B cell (primary cell): ENCODE measurements around the gene TMIE. TPM values are rescaled to one million over a fixed set of nuclear protein-coding genes. Genes with fewer than 3 reads are reported as not detected.

Source experiments
- ATAC-seq: fragments of 200-7000 bp; cut with Tn5 transposase; one replicate; pipeline ENCODE4 v1.10.0; 2021; ENCODE audit warnings: low read depth, mild to moderate bottlenecking, moderate number of reproducible peaks, moderate library complexity
- CTCF ChIA-PET: fragments of 350-600 bp; sonication (Branson Sonifier 250); formaldehyde crosslinking; loops from one replicate; lab custom pipeline; 2021; ENCODE audit warnings: antibody characterized with exemption, inconsistent platforms; lab: Charles Lee
- POLR2A ChIA-PET: fragments of 350-600 bp; sonication (Branson Sonifier 250); formaldehyde crosslinking; loops from one replicate; lab custom pipeline; 2021; ENCODE audit warnings: antibody characterized with exemption; lab: Charles Lee
- DNase-seq: peaks from one replicate; pipeline ENCODE4 v3.0.0; 2013
- H2AFZ ChIP-seq: 2 replicates; pipeline ENCODE4 v1.6.1; 2012; ENCODE audit warnings: mild to moderate bottlenecking, low read depth, low read length; ENCODE audit not compliant: insufficient read depth, poor library complexity, severe bottlenecking
- H3K27ac ChIP-seq, 2 donors: 1 replicate in 1 of 2; 2 replicates in 1 of 2; pipeline ENCODE4 v1.5.1; 2012 to 2013; ENCODE audit warnings: low read length in 2 of 2, mild to moderate bottlenecking in 2 of 2, moderate library complexity in 1 of 2
- H3K27me3 ChIP-seq, 4 experiments: fragments of 200-600 bp in 1 of 4; sonication (generic) in 1 of 4; replicated peaks in 1 of 4; 1 replicate in 2 of 4; 2 replicates in 2 of 4; pipeline versions ENCODE4 v1.6.1 to v1.7.0; 2013 to 2016; ENCODE audit warnings: low read length in 3 of 4, mild to moderate bottlenecking in 2 of 4, mixed read lengths in 1 of 4, moderate library complexity in 1 of 4; ENCODE audit not compliant: insufficient read depth in 4 of 4, control insufficient read depth in 3 of 4; ENCODE audit errors: control extremely low read depth in 1 of 4
- H3K36me3 ChIP-seq, 2 experiments: replicated peaks in 1 of 2; 1 replicate in 1 of 2; 2 replicates in 1 of 2; pipeline versions ENCODE4 v1.6.1 to v1.7.1; 2013; ENCODE audit warnings: low read length in 1 of 2; ENCODE audit not compliant: insufficient read depth in 2 of 2, control insufficient read depth in 1 of 2; ENCODE audit errors: control extremely low read depth in 1 of 2, extremely low read depth in 1 of 2
- H3K4me1 ChIP-seq, 2 donors: fragments of 200-600 bp in 1 of 2; sonication (generic) in 1 of 2; 1 replicate in 1 of 2; 2 replicates in 1 of 2; pipeline versions ENCODE4 v1.5.1 to v1.6.1; 2013 to 2017; ENCODE audit warnings: low read length in 2 of 2; ENCODE audit not compliant: control insufficient read depth in 2 of 2, insufficient read depth in 2 of 2
- H3K4me2 ChIP-seq: replicated peaks from 2 replicates; pipeline ENCODE3; 2012; ENCODE audit warnings: mild to moderate bottlenecking, low read depth, low read length; ENCODE audit not compliant: poor library complexity, severe bottlenecking
- H3K4me3 ChIP-seq, 5 experiments: fragments of 200-600 bp in 1 of 5; sonication (generic) in 1 of 5; 1 replicate in 3 of 5; 2 replicates in 2 of 5; pipeline versions ENCODE4 v1.5.1 to v1.7.0; 2011 to 2016; ENCODE audit warnings: low read length in 4 of 5, mild to moderate bottlenecking in 4 of 5, low read depth in 2 of 5, control low read depth in 1 of 5, moderate library complexity in 1 of 5; ENCODE audit not compliant: insufficient read depth in 1 of 5; ENCODE audit errors: control extremely low read depth in 1 of 5, extremely low read depth in 1 of 5
- H3K79me2 ChIP-seq: fragments of 200-600 bp; sonication (generic); one replicate; pipeline ENCODE4 v1.6.0; 2016; ENCODE audit warnings: low read length; ENCODE audit not compliant: control insufficient read depth, insufficient read depth
- H3K9ac ChIP-seq: fragments of 200-600 bp; sonication (generic); 2 replicates; pipeline ENCODE4 v1.6.1; 2017; ENCODE audit warnings: mild to moderate bottlenecking, low read length, moderate library complexity
- H3K9me3 ChIP-seq, 3 donors: one replicate each; pipeline versions ENCODE4 v1.6.1 to v1.7.1; 2013; ENCODE audit warnings: low read length in 2 of 3; ENCODE audit not compliant: control insufficient read depth in 2 of 3, insufficient read depth in 1 of 3; ENCODE audit errors: control extremely low read depth in 1 of 3
- H4K20me1 ChIP-seq: 2 replicates; pipeline ENCODE4 v1.6.0; 2012; ENCODE audit warnings: mild to moderate bottlenecking, low read length; ENCODE audit not compliant: insufficient read depth, control insufficient read depth, poor library complexity, severe bottlenecking
- H3K27ac Mint-ChIP-seq: one replicate; pipeline ENCODE4 v1.8.0; 2021; ENCODE audit warnings: mixed read lengths
- H3K27me3 Mint-ChIP-seq: one replicate; pipeline ENCODE4 v1.8.0; 2021; ENCODE audit warnings: mixed read lengths
- H3K4me1 Mint-ChIP-seq: one replicate; pipeline ENCODE4 v1.8.0; 2021; ENCODE audit warnings: mixed read lengths
- H3K4me3 Mint-ChIP-seq: one replicate; pipeline ENCODE4 v1.8.0; 2021; ENCODE audit warnings: mixed read lengths
- H3K9me3 Mint-ChIP-seq: one replicate; pipeline ENCODE4 v1.8.0; 2022; ENCODE audit warnings: mixed read lengths; ENCODE audit not compliant: insufficient read depth
- EZH2 ChIP-seq: IDR thresholded peaks from 2 replicates; pipeline ENCODE4 v1.6.1; 2012; ENCODE audit warnings: borderline replicate concordance, low read depth, mild to moderate bottlenecking, moderate library complexity, low read length; ENCODE audit not compliant: insufficient read depth, poor library complexity, severe bottlenecking
- WGBS: methylation state at CpG from one replicate; pipeline ENCODE4 v1.1.5; 2013; ENCODE audit warnings: missing lambda C conversion rate; ENCODE audit not compliant: insufficient coverage; 5-methylcytosine and 5-hydroxymethylcytosine counted together
- intact Hi-C: fragments of 100-400 bp; cut with micrococcal nuclease; formaldehyde crosslinking; loops from one replicate; pipeline ENCODE4 v1.10.0; 2022
- polyA plus RNA-seq: library from polyadenylated mRNA; depleted of rRNA; stranded (reverse); fragments of >200 nt; gene quantifications from 2 replicates; pipeline ENCODE4 v1.2.3, GENCODE V29; 2012
- total RNA-seq, 2 donors: library from RNA; stranded (reverse); fragments of 120-200 nt in 1 of 2; gene quantifications; 1 replicate in 1 of 2; 2 replicates in 1 of 2; pipeline versions ENCODE4 v1.2.3 to v1.2.4, GENCODE V29; 2013 to 2022
- TF ChIP-seq, protein P1 (sequence below): fragments of 200-600 bp; IDR thresholded peaks from one replicate; pipeline ENCODE4 v1.8.0; 2022; ENCODE audit warnings: antibody characterized with exemption, mild to moderate bottlenecking

The TMIE gene
- total and polyA plus RNA-seq, 2 donors (not counting 1 experiment from before 2014, with no cell fraction given): not detected

DNA sequence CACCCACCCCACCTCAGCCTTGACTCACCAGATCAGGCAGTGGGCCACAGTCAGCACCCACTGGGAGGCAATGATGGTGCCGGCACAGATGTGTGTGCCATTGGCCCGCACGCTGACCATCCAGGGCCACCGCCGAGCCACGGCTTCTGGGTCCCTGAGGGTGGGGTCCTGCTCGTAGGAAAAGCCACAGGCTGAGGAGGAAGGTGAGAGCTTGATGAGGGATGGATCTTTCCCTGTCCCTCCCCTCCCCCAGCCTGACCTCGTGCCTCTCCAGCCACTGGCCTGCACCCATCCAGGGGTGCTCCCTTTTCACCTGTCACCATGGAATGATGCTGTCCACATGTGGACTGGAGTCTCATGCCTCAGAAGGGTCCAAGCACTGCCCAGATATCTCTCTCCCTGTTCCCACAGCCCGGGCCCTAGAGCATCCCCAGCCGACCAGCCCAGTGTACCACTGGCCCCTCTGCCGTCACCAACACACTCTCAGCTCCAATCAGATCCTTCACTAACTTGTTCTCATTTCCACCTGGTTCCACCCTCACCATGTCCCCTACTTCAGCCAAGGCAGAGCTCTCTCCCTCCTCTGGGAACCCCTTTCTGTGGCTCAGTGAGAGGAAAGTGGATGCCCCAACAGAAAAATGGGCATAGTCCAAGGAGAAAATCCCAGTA is 14.4 kb downstream of the TMIE start:
- Histone ChIP-seq H4K20me1 (no peaks in the 10 kb centered on the region), H3K4me1 (no peaks in the 10 kb centered on the region), H2AFZ (no peak overlapping the region), H3K9ac (no peak overlapping the region), H3K4me2 (no peak overlapping the region), H3K27me3 (peaks cover 0 to 13% (median 0%) of the 10 kb centered on the region in 4 experiments), H3K79me2 (no peaks in the 10 kb centered on the region), H3K27ac (no peak overlapping the region), H3K4me3 (no peak overlapping the region), H3K9me3 (no peaks in the 10 kb centered on the region), H3K36me3 (no peaks in the 10 kb centered on the region)
- H3K27ac Mint-ChIP-seq: no peak overlapping the region
- POLR2A ChIA-PET: interaction anchor here (0.6 kb wide), 1 partner anchor 981 kb away, joined by 3 read pairs; no protein-coding TSS in a partner anchor
- H3K4me3 Mint-ChIP-seq: no peak overlapping the region
- DNase-seq (no peak), ATAC-seq (no peak)
- CTCF ChIA-PET: interaction anchor here (0.9 to 1.6 kb wide), 2 partner anchors 10 to 179 kb away, joined by 3 read pairs; no protein-coding TSS in a partner anchor
- peaks cover 19% of the 10 kb centered on the region for H3K27me3 Mint-ChIP-seq
- WGBS: 87% methylated on average over 4 of the region's 11 CpGs
- TF ChIP-seq, protein P1, sequence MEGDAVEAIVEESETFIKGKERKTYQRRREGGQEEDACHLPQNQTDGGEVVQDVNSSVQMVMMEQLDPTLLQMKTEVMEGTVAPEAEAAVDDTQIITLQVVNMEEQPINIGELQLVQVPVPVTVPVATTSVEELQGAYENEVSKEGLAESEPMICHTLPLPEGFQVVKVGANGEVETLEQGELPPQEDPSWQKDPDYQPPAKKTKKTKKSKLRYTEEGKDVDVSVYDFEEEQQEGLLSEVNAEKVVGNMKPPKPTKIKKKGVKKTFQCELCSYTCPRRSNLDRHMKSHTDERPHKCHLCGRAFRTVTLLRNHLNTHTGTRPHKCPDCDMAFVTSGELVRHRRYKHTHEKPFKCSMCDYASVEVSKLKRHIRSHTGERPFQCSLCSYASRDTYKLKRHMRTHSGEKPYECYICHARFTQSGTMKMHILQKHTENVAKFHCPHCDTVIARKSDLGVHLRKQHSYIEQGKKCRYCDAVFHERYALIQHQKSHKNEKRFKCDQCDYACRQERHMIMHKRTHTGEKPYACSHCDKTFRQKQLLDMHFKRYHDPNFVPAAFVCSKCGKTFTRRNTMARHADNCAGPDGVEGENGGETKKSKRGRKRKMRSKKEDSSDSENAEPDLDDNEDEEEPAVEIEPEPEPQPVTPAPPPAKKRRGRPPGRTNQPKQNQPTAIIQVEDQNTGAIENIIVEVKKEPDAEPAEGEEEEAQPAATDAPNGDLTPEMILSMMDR: no peak
- TF ChIP-seq EZH2: no peak
- intact Hi-C loops: no loop called here
- H3K4me1 Mint-ChIP-seq: no peaks in the 10 kb centered on the region
- H3K9me3 Mint-ChIP-seq: no peaks in the 10 kb centered on the region
